ENCODE data around the gene UBE2E2.
"Not testable (repeated sequence)": the region's sequence is repeated elsewhere in the genome, so short reads cannot be mapped to it uniquely, and the experiment has no call there.

UBE2E2 gene

GRCh38 chr3:23592961-23593931, 390.1 kb downstream of the UBE2E2 start:
- DNase-seq, result no peak

DNA sequence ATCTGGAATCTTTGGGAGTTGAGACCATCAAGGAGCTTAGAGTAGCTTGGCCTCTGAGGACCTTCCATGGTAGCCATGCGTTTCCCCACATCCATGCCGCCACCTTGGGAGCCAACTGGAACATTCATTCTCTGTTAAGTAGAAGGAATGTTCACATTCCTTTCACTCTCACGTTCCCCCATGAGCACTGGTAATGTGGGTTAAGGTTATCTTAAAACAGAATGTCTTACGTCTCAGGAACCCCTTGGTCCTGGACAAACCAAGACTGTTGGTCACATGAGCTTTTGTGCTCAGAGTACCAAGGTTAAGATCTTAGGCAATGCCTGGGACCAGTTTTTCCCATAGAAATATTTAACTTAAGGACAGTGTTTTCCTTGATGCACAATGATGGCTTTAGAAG, 390.9 kb downstream of the UBE2E2 start:
- DNase-seq, result no peak

DNA sequence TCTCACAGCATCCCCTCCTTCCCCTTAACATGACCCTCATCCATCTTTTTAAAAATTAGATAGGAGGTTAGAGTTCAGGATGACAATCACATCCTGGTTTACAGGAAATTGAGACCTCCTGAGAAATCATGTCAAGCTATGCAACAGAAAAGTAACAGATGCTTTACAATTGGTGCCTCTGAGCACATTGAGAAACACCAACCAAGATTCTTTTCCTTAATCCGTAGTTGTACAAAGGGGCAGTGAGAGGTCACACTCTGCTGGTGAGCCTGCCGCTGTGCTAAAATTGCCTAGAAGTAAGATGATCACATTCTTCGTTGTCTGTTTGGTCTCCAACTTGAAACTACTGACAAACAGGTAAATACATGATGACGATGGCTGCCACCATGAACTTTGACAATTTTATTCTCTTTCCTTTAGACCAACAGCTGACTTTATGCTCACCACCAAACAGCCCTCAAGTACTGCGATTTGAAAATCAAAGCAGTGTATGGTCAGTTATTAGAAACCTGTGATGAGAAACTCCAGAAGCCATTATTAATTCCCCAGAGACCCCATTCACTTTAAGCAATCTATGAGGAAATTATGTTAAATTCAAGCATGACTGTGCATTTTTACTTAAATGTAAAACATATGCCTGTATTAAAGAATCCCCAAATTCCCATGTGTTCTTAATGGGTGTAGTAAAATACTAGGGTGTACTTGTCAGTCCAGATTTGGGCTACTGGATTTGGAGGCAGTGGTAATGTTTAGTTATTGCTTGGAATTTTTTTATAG, 392.0 kb downstream of the UBE2E2 start:
- DNase-seq, result no peak

DNA sequence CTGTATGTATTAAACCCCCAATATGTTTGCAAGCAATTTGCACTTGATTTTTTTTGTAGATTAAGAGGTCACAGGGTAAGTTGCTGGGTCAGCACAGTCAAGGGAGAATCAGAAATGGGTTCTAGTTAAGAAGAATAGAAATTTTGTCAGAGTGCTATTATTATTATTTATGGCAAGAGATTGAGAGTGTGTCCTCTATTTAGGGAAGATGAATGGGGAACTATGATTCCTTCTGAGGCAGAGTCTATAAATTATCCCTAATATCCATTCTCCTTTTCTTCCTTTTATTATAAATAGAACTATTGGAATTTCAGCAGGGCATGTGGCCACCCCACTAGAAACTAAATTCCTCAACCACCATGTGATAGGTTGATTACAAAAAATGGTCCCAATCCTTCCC, 392.7 kb downstream of the UBE2E2 start:
- no peak for DNase-seq

DNA sequence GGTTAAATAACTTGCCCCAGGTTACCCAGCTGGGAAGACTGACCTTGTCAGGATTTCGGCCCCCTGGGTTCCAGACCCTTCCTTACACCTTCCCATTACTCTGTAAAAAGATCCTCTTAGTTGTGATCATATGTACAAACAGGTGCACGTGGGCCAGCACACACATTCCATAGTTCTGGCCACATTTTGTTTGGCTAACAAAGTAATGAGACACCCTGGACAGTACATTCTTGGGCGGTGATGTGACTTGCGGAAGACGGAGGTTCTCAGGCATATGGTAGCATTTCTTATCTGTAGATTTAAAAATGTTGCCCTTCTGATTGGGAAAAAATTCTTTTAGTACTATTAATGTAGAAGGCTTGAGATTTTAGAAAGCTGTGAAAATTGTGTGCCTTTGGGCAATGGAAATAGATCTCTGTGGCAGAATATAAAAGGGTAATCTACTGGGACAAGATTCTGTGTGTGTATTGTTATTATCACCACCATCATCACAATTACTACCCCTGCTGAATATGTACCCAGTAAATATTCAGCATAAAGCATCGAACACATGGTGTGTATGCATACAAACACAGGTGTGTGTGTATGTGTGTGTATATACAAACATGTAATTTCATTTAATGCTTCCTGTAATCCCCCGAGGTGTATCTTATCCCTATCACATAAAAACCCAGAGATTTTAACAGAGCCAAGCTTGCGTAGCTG, 397.2 kb downstream of the UBE2E2 start:
- peak; percentile 95 for DNase-seq

GRCh38 chr3:23601091-23601822, 398.1 kb downstream of the UBE2E2 start:
- DNase-seq, result no peak

- no peak for DNase-seq
Measured at GRCh38 chr3:23602971-23603370, 399.8 kb downstream of the UBE2E2 start.

GRCh38 chr3:23607184-23607847, 404.2 kb downstream of the UBE2E2 start:
- no peak for DNase-seq

GRCh38 chr3:23608650-23609049, 405.5 kb downstream of the UBE2E2 start:
- DNase-seq, result no peak

- peak; percentile 84 for DNase-seq
Measured at GRCh38 chr3:23611737-23612295, 408.7 kb downstream of the UBE2E2 start.

- peak; percentile 74 for DNase-seq
Measured at GRCh38 chr3:23612296-23612891, 409.3 kb downstream of the UBE2E2 start.

DNA sequence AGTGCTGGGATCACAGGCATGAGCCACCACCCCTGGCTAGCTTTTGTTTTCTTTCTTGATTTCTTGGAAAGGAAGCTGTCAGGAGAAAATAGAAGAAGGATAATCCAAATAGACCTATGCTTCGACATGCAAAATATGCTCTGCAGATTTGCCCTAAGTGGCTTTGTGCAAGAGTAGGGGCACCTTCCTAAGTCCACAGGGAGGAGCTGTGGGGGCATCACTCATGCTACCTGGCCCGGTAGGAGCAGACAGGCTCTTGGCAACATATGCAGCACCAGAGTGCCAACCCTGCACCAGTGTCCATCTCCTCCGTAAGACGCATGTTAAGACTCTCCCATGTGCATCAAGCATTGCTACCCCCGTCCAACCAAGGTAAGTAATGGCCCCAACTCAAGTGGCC, 411.9 kb downstream of the UBE2E2 start:
- DNase-seq, result no peak

- not testable (repeated sequence) for DNase-seq
Measured at GRCh38 chr3:23618475-23618874, 415.3 kb downstream of the UBE2E2 start.

DNA sequence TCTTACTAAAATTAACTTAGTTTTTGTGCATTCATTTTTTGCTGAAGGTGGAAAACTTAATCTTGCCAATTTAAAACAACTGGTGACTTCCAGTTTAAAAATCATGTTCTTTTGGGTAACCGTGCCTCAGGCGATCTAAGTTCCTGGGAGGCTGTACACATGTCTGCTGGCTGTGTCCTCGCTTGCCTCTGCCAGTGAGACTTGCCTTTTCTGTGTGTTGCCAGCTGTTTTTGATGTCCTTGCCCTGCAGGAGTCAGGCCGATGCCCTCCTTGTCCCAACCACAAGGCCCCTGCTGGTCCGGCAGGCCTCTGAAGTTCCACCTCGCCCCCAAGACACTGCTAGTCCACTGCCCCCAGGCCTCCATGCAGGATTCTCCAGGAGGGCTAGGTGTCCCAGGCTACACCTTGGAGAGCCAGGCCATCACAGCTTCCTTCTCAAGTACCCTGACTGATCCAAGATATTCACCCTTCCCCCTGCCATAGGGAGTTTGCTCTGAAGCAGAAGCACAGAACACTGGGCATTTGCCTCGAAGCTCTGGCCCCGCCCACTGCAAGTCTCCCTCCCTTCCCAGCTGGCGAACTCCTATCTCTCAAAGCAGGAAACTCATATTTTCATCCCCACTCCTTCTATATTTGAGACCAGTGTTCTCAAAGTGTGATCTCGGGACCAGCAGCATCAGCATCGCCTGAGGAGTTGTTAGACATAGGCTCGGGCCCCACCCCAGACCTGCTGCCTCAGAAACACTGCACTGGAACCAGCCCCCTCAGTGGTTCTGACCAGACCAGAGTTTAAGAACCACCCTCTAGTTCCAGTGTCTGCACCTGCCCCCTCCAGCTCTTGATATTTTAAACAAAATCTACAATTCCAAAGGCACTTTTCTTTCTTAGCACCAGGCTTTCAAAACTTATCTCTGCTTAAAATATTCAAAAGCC, 416.8 kb downstream of the UBE2E2 start:
- no peak for DNase-seq

GRCh38 chr3:23620638-23621015, 417.5 kb downstream of the UBE2E2 start:
- no peak for DNase-seq

DNA sequence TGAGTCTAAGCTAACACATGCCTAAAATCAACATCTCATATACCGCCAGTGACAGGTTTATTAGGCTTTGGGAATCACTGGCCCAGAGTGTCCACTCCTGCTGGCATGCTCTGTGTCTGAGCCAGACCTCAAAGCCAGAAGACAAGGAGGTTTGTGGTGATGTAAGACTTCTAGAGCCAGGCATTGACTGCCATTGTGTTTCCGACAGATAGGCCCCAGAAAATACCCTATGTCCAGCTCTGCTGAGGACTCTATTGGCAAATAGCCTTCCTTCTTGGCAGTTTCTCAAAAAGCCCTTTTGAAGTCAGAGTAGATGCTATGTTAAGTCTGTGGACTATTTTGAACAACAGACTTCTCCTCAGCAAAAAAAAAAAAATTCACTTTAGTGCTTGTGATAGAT, 420.7 kb downstream of the UBE2E2 start:
- DNase-seq, result no peak

GRCh38 chr3:23624305-23624704, 421.2 kb downstream of the UBE2E2 start:
- no peak for DNase-seq

DNA sequence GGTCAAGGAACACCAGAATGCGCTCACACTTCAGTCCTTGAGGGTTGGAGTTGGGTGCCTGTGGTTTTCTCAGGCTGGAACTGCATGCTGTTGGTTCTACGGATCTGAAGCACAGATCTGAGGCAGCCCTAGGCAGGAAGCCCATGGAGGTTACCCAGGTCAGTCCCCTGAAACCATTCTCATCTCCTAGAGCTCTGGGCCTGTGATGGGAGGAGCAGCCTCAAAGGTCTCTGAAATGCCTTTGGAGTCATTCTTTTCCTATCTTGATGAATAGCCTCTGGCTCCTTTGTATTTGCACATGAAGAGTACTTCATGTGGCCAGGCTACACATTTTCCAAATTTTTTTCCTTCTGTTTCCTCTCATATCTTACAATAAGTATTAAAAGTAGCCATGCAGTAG, 423.3 kb downstream of the UBE2E2 start:
- no peak for DNase-seq

- peak; percentile 38 for DNase-seq
Measured at GRCh38 chr3:23629181-23629894, 426.2 kb downstream of the UBE2E2 start.

Data from EL (cell line).